22Rv1 (cell line): Measurements from ENCODE around the gene LIMS1.

Experiments used
- CTCF ChIP-seq: fragments of 450-650 bp; IDR thresholded peaks from 2 replicates; pipeline ENCODE4 v1.5.1; 2017; ENCODE audit warnings: mild to moderate bottlenecking
- ZFX ChIP-seq: fragments of 450-650 bp; IDR thresholded peaks from 2 replicates; pipeline ENCODE4 v1.6.1; 2017; ENCODE audit warnings: antibody characterized with exemption, borderline replicate concordance

GRCh38 chr2:108616751-108617161 lies 82.5 kb downstream of the LIMS1 start:
- no peak for TF ChIP-seq CTCF
- no peak for TF ChIP-seq ZFX
